Anterior cingulate cortex (tissue), 58 donors: Measurements from ENCODE around the gene SH3GL1.
"Not testable (repeated sequence)": the region's sequence is repeated elsewhere in the genome, so short reads cannot be mapped to it uniquely, and the experiment has no call there.

Experiments used
- DNase-seq, 58 donors: peaks; one replicate each; lab custom pipeline; 2025; lab: John Stamatoyannopoulos, UW

SH3GL1 gene

DNA sequence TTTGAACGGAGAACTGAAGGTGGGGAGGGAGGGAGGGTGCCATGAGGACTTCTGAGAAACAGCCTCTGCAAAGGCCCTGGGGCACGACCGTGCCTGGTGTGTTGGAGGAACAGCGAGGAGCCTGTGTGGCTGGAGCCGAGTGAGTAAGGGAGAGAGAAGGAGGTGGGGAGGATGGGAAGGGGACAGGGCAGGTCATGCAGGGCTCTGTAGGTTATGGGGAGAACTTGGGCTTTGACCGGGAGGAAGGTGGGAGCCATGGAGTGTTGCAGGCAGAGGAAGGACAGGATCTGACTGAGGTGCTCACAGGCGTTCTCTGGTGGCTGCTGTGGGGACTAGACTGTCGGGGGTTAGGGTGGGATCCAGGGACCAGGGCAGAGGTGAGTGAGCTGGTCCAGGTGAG, 50.2 kb downstream of the SH3GL1 start:
- no peak for DNase-seq

DNA sequence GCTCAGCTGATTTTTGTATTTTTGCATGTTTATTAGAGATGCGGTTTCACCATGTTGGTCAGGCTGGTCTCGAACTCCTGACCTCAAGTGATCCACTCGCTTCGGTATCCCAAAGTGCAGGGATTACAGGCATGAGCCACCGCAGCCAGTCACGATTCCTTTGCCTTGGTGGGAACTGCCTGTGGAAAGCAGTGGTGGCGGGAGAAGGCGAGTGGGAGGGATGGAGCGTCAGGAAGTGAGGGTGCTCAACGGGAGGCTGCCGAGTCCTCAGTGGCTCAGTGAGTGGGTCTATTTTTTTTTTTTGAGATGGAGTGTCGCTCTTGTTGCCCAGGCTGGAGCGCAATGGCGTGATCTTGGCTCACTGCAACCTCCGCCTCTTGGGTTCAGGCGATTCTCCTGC, 51.1 kb downstream of the SH3GL1 start:
- DNase-seq = peak in 1 of 58 donors; percentile 27

DNA sequence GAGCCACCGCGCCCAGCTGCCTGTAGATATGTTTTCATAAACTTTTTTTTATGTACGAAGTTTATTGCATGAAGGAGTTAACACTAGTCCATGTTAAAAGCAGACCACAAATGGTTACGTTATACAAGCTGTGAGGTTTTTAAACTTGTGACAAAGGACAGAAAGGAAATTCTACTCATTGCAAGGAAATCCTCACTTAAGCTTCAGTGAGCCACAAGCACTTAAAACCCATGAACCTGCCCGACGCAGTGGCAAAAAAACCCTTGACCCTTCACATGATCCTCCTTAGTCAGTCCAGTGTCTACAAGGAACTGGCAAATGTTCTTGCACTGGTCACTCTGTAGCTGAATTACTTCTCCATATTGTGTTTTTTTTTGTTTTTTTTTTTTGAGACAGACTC, 52.8 kb downstream of the SH3GL1 start:
- no peak for DNase-seq

DNA sequence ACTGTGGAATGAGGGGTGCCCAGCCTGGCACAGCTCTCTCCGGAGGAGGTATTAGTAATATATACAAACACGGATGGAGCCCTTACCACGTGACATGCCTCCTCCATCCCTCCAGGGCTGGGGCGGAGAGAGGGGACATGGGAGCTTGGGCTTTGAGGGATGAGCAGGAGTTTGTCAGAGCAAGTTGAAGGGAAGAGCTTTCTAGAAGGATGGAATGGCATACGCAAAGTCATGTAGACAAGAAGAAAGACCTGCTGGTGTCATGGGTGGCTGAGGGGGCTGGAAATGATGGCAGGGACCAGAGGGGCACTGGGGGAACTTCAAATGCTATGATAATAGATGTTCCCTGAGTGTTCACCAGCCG, 54.3 kb downstream of the SH3GL1 start:
- no peak for DNase-seq

DNA sequence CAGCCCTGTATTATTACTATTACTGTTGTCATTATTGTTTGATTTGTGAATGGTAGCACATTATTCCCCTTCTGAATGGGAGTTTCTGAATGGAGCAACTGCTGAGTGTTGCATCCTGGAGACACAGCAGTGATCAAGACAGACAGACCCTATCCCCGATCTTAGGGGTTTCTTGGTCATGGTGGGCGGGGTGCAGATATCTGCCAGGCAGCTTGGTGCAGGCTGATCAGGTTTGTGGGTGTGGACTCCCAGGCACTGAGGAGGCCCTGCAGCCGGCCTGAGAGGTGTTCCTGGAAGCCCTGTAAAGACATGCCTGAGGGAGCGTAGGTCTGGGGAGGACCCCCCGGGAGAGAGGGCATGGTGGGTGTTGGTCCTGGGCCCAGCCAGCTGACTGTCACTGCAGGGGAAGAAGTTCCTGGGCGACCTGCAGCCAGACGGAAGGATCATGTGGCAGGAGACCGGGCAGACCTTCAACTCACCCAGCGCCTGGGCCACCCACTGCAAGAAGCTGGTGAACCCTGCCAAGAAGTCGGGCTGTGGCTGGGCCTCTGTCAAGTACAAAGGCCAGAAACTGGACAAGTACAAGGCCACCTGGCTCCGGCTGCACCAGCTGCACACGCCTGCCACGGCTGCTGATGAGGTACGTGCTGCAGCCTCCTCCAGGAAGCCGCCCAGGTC, 54.9 kb downstream of the SH3GL1 start:
- DNase-seq = no peak

DNA sequence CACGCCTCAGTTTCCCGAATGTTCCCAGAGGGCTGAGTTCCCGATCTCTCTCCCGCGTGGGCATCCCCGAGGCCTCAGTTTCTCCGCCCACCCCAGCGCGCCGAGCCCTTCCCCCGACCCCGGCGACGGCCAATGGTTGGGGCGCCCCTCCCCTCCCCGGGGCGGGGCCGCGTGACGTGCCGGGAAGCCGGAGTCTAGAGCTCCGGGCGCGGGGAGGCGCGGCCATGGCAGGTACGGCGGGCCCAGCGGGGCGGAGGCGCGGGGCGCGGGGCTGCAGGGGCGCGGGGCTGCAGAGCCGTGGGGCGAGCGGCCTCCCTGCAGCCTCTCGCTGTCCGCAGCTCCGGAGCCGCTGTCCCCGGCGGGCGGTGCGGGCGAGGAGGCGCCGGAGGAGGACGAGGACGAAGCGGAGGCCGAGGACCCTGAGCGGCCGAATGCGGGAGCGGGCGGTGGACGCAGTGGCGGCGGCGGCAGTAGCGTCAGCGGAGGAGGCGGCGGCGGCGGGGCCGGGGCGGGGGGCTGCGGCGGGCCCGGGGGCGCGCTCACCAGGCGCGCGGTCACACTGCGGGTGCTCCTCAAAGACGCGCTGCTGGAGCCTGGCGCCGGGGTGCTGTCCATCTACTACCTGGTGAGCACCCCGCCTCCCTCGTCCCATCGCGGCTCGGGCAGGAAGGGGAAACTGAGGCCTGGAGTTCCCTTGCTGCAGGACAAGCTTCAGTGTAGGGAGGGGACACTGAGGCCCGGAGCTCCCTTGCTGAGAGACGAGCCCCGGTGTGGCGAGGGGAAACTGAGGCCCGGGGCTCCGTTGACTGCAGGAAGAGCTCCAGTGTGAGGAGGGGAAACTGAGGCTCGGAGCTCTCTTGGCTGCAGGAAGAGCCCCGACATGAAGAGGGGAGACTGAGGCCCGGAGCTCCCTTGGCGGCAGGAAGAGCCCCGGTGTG, 56.7 kb downstream of the SH3GL1 start, which contains the start of gene MPND:
Gene MPND (plus strand): TSS at position 193 of the 938 bp plus-strand sequence. CDS start 32 bp downstream, at position 225.
- peak; percentile 59 to 95 (median 90) for DNase-seq

DNA sequence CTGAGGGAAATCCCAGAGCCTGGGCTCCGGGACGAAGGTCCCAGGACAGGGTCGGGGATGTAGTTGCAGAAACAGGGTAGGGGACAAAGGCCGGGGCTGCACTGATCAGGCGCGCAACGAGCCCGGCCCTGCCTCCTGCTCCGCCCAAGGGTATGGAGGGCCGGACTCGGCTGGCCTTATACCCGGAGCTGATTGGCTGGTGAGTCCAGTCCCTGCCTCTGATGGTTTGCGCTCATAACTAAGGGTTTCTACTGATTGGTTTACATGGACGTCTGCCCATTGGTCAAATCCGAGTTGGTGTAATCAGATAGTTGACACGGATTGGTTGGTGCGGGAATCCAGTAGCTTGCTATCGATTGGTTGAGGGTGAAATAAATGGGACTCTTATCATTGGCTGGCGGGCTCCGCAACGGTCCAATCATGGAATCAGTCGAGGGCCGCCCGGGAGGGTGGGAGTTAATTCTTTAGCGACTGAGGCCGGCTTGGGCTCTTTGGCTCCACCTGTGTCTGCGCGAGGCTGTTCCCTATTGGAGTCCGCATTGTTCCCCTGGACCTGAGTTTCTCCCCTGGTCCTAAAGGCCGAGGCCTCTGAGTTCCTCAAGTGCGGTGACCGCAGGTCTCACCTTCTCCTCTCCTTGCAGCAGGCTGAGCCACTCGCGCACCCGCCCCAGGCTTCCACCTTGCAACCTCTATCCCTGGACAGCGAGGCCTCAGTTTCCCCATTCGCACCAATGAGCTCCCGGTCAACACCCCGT, 57.6 kb downstream of the SH3GL1 start:
- DNase-seq = peak; percentile 79 to 100 (median 98)

DNA sequence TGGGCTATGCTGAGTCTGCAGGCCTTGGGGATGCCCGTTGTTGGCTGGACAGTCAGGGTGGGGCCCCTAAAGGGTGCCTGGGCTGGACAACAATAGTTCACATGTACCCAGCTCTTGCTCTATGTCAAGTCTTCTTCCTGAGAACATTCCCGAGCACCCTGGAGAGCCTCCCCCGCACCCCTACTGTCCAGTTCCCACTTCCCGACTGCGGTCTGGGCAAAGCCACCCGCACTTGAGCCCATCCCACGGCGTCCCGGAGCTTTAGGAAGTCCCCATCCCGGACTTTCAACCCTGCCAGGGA, 58.1 kb downstream of the SH3GL1 start:
- DNase-seq = peak in 1 of 58 donors; percentile 74

DNA sequence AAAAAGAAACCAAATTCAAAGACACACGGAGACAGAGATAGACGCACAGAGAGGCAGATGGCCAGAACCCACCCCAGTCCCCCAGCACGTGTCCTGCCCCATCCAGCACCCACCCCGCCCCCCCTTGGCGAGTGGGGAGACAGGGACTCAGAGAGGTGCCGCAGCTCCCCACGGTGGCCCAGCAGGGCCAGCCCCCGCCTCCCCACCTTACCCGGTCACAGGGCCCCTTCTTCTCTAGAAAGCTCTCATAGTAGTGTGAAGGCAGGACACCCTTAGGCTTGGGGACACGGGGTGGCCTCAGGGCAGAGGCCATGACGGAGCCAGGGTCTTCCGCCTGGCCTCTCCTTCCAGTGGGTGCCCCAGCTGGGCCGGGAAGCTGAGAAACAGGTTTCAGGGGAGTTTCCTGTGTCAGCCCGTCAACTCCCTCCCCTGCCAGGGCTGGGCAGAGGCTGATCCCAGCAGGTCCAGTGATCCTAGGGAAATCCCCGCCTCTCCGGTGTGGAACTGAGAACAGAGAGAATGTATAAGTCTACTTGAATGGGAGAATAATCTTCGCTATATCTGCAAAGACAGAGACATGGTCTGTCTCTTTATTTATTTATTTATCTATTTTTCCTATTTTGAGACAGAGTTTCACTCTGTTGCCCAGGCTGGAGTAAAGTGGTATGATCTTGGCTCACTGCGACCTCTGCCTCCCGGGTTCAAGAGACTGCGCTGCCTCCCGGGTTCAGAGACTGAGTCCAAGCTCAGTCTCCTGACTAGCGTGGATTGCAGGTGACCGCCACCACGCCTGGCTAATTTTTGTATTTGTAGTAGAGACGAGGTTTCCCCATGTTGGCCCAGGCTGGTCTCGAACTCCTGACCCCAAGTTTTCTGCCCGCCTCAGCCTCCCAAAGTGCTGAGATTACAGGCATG, 61.6 kb downstream of the SH3GL1 start, which contains the start of gene STAP2:
Gene STAP2 (minus strand): TSS at position 387 of the 915 bp plus-strand sequence. CDS start 74 bp downstream, at position 313.
- DNase-seq = no peak

DNA sequence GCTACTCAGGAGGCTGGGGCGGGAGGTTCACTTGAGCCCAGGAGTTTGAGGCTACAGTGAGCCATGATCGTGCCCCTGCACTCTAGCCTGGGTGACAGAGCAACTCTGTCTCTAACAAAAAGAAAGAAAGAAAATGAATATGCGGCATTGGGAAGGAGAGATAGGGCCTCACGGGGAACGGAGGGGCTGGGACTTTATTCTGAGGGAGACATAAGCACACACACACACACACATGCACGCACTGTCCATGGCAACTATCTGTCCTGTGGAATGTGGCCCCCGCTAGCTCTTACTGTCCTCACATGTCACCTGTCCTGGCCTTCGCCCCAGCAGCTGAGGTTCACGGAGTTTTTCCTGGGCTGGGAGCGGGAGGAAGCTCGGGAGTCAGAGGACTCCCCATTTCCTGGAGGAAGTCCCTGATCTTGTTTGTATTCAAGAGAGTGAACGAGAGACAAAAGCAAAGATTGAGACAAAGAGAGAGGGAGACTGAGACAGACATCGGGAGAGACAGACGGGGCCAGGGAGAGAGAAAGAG, 62.4 kb downstream of the SH3GL1 start:
- DNase-seq = no peak

DNA sequence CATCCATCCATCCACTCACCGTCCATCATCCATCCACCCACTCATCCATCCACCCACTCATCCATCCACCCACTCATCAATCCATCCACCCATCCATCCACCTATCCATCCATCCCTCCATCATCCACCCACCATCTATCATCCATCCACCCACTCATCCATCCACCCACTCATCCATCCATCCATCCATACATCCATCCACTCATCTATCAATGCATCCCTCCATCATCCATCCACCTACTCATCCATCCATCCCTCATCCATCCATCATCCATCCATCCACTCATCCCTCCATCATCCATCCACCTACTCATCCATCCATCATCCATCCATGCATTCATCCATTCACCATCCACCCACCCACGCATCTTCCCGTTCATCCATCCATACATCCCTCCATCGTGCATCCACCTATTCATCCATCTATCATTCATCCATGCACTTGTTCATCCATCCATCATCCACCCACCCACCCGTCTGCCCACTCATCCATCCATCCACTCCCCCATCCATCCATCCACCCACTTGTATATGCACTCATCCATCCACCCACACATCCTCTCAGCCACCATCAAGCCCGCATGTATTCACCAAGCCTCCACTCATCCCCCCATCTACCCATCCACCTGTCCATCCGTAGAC, 65.3 kb downstream of the SH3GL1 start:
- no peak for DNase-seq

DNA sequence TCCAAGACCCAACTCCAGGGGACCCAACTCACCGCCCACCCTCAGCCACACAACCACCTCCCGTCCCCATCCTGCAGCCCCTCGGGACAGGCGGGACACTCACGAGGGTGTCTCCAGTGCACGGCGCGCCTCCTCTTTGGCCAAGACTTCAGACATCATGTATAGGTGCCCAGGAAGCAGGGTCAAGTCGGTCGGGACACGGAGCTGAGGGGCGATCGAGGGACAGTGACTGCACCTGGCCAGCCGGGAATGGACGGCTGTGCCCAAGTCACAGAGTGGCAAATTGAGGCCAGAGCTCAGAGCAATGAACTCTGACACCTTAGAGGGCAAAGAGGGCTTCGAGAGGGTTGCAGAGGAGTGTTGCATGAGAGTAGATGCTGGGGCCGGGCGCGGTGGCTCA, 70.5 kb downstream of the SH3GL1 start:
- no peak for DNase-seq

DNA sequence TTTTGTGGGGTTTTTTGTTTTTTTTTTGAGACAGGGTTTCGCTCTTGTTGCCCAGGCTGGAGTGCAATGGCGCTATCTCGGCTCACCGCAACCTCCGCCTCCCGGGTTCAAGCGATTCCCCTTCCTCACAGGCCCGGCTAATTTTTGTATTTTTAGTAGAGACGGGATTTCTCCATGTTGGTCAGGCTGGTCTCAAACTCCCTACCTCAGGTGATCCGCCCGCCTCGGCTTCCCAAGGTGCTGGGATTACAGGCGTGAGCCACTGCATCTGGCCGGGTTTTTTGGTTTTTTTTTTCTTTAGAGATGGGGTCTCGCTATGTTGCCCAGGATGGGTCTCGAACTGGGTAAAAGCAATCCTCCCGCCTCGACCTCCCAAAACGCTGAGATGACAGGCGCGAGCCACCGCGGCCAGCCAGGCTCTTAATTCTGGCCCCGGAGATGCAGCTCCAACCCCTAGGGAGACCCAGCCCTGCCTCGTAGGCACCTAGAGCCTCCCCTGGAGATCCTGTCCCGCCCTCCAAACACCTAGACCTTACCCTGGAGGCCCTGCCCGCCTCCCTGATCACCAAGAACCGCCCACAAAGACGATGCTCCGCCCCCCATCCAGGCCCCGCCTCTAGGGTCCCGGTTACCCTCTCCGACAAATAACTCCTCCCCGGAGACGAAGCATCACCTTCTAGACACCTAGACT, 71.2 kb downstream of the SH3GL1 start:
- not testable (repeated sequence) for DNase-seq

DNA sequence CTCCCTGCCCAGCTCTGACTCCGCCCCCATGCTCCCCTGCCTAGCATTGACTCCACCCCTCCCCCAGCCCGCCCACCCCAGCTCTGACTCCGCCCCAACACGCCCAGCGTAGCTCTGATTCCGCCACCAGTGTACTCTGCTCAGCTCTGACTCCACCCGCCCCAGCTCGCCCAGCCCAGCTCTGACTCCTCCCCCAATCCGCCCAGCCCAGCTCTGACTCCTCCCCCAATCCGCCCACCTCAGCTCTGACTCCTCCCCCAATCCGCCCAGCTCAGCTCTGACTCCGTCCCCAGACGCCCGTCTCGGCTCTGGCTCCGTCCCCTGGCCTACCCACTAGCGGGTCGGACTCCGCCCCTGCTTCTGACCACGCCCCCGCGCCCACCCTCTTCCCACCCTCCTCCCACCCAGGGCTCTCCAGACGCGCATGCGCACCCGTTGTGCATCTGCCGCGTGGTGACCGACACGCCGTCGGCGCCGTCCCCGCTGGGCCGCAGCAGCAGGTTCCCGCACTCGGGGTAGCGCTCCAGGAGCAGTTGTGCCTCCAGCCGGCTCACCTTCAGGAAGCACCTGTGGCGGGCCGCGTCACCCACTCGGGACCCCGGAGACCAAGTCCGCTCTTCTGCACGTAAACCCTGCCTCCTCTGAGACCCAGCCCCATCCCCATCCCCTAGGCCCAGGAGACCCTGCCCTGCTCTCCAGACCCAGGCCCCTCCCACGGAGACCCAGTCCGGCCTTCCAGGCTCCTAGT, 71.9 kb downstream of the SH3GL1 start:
- DNase-seq = peak; percentile 57 to 100 (median 96)

DNA sequence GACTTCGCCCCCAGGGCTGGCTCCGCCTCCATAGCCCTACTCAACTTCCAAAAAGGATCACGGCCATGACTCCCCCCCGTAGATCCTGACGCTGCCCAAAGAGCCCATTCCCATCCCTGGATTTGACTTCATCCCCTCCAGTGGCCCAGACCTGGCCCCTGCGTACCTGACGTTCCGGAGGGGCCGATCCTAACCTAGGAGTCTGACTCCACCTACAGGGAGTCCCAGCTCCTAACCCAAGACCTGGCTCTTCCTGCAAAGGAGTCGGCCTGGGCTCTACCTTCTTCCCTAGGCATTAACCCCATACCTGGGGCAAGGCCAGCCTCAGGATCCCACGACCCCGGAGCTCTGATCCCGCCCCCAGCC, 72.5 kb downstream of the SH3GL1 start:
- DNase-seq = peak in 1 of 58 donors; percentile 61

DNA sequence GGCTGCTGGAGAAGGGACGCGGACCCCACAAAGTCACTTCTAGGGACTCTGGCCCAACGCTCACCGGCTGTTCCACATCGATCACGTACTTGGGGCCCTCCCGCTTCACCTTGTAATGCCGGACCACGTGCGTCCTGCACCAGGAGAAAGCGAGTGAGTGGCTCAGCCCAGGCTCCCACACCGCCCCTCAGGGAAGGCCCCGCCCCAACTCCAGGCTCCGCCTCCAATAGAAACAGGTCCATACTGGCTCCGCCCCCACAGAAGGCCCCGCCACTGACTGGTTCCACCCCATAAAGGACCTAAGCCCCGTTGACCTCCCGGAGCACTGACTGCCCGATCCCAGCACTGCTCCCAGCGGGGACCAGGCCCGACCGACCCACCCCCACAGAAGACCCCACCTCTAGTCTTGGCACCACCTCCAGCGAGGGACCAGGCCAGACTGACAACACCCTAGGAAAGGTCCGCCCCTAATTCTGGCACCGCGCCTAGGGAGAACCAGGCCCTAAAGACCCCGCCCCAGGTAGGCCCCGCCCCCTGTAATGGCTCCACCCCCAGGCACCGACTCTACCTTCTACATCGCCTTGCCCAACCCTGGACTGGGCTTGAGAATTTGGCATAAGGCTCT, 73.0 kb downstream of the SH3GL1 start:
- DNase-seq = peak in 49 of 58 donors; percentile 10 to 87 (median 47)

DNA sequence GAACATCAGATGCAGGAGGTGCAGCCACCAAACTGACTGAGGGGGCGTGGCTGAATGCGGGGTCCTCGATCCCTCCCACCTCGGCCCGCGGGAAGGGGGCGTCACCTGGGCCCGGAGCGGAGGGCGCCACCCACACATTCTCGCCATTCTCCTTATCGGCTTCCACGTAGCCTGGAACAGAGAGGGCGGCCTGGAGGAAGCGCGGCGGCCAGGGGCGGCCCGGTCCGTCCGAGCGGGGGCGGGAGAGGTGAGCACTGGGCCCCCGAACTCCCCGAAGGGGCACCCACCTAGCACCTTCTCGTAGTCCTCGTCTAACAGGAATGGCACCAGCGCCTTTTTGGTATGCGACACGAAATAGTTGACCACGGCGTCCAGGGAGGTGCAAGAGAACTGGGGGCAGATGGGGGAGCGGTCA, 73.5 kb downstream of the SH3GL1 start:
- peak in 1 of 58 donors; percentile 42 for DNase-seq
